AG09309 (cell line): ENCODE measurements around the gene TAF10.

ENCODE experiments used
- DNase-seq: peaks from one replicate; pipeline ENCODE4 v3.0.0-alpha.2; 2010; ENCODE audit warnings: low read depth
- H3K4me3 ChIP-seq: 2 replicates; pipeline ENCODE4 v1.5.1; 2011; ENCODE audit warnings: mild to moderate bottlenecking, low read depth, low read length, moderate library complexity; ENCODE audit not compliant: control insufficient read depth
- TF ChIP-seq, protein P1 (sequence below): IDR thresholded peaks from 2 replicates; pipeline ENCODE4 v1.5.1; 2011; ENCODE audit warnings: mild to moderate bottlenecking, low read depth, low read length, inconsistent platforms; ENCODE audit not compliant: insufficient read depth, control insufficient read depth; ENCODE audit errors: missing control alignments

TAF10 gene

DNA sequence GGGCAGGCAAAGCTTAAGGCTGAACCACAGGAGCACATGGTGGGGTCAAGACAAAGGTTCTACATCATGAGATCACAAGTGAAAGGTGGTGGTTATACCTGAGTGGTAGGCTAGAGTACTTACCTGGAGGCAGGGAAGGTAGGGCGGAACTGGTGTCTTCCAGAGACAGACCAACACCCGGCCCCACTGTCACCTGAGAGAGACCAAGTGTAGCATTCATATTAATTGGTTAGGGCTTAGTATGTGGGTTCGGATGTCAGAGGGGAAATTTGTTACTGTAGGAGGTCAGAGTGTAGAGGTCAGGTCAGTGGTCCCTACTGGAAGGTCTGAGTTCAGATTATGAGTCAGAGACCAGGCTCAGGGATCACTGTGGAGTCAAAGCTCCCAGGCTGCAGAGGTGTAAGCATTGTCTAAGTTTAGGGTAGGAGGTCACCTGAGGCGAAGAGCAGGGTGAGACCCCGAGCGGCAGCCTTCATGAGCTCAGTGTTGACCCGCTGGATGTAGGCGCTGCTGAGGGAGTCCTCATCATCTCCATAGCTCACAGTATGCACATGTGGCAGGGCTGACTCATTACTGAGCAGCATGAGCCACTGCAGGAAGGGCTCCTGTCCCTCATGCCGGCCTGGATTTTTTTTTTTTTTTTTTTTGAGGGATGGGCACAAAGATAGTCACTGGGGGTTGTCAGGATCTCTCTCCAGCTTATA is 4.0 kb upstream of the TAF10 start:
- TF ChIP-seq, protein P1, sequence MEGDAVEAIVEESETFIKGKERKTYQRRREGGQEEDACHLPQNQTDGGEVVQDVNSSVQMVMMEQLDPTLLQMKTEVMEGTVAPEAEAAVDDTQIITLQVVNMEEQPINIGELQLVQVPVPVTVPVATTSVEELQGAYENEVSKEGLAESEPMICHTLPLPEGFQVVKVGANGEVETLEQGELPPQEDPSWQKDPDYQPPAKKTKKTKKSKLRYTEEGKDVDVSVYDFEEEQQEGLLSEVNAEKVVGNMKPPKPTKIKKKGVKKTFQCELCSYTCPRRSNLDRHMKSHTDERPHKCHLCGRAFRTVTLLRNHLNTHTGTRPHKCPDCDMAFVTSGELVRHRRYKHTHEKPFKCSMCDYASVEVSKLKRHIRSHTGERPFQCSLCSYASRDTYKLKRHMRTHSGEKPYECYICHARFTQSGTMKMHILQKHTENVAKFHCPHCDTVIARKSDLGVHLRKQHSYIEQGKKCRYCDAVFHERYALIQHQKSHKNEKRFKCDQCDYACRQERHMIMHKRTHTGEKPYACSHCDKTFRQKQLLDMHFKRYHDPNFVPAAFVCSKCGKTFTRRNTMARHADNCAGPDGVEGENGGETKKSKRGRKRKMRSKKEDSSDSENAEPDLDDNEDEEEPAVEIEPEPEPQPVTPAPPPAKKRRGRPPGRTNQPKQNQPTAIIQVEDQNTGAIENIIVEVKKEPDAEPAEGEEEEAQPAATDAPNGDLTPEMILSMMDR = no peak
- H3K4me3 ChIP-seq = no peak overlapping the region
- no peak for DNase-seq

DNA sequence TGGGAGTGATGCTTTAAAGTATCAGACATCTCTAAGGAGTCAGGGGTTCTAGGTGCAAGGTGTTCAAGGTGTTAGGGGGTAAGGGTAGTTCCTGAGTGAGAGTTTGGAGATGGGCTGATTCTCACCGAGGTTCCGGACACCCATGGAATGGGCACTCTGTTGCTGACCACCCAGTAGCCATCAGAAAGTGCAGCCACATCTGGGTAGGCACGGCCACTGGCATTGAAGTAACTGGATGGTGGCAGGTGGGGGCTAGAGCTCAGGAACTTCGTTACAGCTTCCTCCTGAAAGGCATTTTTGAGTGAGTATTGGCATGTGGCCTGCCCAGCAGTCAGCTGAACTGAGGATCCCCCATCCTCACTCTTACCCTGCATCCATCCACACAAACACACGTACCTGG is 3.0 kb upstream of the TAF10 start:
- no peak for DNase-seq
- TF ChIP-seq, protein P1 = no peak

DNA sequence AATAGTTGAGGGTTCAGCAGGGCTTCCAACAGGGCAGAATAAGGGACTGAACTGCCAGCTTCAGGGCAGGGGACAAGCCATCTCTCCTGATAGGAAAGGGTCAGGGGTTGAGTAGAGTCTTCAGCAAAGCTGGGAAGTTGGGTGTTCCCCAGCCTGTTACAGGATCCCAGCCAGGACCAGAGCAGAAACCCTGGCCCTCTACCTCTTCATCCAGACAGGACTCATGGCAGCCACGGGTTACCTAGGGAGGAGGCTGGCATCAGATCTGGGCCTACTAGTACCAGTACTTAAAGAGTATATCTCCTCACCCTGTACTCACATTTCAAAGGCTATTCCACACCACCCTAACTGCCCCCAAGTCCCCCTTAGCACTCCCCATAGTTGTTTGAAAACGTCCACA is 2.4 kb upstream of the TAF10 start:
- no peak overlapping the region for H3K4me3 ChIP-seq
- TF ChIP-seq, protein P1 = no peak
- DNase-seq = no peak

More for the DNA sequence above, 3.0 kb upstream of the TAF10 start:
- H3K4me3 ChIP-seq = no peak overlapping the region

DNA sequence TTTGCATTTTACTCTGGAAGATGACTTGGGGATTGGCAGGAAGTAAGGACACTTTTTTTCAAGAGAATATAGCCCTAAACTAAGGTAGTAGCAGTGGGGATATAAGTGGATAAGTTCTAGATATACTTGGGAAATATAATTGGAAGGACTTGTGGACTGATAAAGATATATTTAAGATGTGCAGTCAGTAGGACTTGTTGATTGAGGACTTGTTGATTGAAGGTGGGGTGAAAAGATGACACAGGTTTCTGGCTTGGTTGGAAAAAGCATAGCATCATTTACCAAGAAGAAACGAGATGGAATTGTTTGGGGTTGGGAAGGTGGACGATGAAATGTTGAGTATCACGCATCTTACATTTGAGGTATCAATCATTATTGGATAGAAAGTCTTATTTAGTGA is 1.5 kb upstream of the TAF10 start:
- DNase-seq = no peak
- TF ChIP-seq, protein P1 = no peak
- H3K4me3 ChIP-seq = no peak overlapping the region

DNA sequence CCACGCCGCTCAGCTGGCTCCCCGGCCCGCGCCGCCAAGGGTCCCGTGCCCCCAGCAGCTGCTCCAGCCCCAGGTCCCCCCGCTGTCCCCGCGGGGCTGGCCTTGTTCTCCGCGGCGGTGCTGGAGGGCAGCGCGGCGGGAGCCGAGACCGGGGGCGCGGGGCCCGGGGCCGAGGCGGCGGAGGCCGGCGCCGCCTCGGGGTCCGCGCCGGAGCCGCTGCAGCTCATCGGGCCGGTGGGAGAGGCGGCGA is 128 bp downstream of the TAF10 start:
- no peak for DNase-seq
- TF ChIP-seq, protein P1 = no peak
- H3K4me3 ChIP-seq = peak overlapping the region; percentile 65

DNA sequence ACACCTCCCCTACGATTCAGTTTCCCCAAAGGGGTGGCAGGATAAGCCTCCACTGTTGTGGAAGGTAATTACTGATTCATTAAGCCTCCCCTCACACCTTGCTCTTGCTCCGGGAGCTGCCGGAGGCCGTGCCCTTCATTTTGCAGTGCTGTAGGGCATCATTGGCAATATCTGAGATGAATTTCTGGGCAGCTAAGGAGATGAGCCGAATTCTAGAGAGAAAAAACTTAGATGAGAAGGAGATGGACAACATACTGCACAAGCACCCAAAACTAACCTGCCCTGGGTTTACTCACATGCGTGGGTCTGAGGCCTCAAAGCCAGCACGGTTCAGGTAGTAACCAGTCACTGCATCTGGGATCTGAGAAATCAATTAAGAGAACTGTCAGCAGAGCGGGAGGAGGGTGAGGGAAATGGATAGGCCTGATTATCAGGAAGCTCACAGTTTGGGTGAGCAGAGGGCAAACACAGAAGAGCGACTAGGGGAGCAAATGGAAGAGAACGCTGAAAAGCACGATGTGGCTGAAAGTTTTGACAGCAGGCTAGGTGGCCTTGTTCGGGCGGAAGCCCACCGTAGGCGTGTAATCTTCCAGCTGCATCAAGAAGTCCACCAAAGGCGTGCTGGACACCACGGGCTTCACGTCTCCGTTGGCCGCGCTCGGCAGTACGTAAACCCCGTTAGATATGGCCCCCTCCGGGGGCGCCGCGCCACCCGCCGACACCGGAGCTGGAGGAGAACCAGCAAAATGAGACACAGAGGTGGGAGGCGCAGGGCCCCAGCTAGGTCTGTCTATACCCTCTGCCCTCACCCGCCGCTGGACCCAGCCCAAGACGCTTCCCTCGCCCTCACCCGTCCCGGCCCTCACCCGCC is 689 bp downstream of the TAF10 start:
- H3K4me3 ChIP-seq = peak overlapping the region; percentile 65
- TF ChIP-seq, protein P1 = no peak
- DNase-seq = no peak

DNA sequence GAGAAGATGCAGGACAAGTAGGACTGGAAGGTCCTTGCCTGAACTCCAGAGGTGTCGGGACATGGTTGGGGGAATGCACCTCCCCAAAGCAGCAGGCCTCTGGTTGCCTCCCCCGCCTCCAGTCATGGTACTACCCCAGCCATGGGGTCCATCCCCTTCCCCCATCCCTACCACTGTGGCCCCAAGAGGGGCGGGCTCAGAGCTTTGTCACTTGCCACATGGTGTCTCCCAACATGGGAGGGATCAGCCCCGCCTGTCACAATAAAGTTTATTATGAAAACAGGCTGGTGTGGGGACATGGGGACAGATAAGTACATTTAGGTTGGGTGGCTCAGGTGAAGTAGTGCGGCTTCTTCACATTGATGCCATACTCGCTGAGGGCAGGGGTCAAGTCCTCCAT is 1.4 kb downstream of the TAF10 start:
- TF ChIP-seq, protein P1 = no peak
- peak overlapping the region; percentile 65 for H3K4me3 ChIP-seq
- no peak for DNase-seq
